GM21576 (cell line): ENCODE results near the gene BRSK2.
"Not testable (repeated sequence)": the region's sequence is repeated elsewhere in the genome, so short reads cannot be mapped to it uniquely, and the experiment has no call there.

Experiments
- ATAC-seq: cut with Tn5 transposase; IDR thresholded peaks from one replicate; pipeline ENCODE4 v1.9.1; 2021; ENCODE audit warnings: mild to moderate bottlenecking, moderate library complexity; ENCODE audit not compliant: unreplicated experiment

BRSK2 gene

DNA sequence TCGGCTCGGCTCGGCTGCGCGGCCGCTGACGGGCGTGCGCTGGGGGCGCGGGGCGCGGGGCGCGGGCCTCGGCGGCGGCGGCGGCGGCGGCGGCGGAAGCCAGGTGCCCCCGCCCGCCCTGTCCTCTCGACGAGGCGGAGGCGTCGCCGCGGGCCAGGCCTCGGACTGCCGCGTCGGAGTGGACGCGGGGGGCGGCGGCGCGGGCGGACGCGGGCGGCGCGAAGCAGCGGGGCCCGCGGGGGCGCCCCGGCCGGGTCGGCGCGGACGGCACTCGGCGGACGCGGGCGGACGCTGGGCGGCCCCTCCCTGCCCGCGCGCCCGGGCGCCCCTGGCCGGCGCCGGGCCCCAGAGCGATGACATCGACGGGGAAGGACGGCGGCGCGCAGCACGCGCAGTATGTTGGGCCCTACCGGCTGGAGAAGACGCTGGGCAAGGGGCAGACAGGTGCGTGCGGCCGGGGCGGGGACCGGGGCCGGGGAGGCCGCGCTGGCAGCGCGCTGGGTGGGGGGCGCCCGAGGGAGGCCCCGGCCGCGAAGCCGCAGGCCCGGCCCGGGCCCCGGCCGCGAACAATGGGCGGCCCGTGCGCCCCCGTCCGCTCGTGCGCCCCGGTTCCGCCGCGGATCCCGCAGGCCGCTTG, at the start of gene BRSK2:
TSS of gene BRSK2 (plus strand) at position 3 of the 637 bp plus-strand sequence. CDS start at position 354, 351 bp downstream.
- no peak for ATAC-seq

DNA sequence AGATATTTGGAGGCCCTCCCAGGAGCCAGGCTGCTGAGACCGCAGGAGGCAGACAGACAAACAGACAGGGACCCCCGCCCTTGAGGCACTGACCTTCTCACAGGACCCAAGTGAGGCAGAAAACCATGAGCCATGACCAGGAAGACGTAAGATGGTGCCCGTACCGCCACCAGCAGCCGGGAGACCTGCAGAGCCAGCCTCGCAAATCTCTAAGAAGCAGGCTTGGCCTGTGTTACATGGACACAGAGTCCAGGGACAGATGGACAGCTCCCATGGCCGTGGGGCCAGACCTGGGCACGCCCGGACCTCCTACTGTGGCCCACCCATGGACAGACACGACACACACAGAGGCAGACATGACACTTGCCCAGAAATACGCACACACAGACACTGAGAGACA, 49.6 kb upstream of the BRSK2 start:
- no peak for ATAC-seq

DNA sequence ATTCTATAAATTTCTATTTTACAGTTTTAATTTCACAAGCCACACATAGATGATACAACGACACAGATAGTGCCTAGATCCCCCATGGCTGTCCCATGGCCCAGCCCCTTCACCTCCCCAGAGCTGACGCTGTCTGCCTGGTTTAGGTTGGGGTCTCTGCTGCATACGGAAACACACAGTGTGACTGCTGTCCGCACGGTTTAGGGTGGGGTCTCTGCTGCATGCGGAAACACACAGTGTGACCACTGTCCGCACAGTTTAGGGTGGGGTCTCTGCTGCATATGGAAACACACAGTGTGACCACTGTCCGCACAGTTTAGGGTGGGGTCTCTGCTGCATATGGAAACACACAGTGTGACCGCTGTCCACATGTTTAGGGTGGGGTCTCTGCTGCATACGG, 48.5 kb upstream of the BRSK2 start:
- not testable (repeated sequence) for ATAC-seq

DNA sequence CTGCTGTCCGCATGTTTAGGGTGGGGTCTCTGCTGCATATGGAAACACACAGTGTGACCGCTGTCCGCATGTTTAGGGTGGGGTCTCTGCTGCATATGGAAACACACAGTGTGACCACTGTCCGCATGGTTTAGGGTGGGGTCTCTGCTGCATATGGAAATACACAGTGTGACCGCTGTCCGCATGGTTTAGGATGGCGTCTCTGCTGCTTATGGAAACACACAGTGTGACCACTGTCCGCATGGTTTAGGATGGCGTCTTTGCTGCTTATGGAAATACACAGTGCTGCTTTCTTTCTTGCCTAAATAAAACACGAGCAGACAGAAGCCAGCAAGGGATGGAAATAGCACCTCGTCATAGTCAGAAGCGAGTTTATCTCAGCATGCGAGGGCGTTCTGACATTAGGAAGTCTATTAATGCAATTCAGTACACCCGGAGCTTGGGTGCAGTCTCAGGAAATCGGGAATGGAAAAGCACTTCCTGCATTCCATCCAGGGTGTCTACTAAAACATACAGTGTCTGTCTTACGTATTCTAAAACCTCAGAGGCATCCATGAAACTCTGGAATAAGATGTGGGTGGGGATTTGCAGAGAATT, 47.7 kb upstream of the BRSK2 start:
- ATAC-seq: no peak

DNA sequence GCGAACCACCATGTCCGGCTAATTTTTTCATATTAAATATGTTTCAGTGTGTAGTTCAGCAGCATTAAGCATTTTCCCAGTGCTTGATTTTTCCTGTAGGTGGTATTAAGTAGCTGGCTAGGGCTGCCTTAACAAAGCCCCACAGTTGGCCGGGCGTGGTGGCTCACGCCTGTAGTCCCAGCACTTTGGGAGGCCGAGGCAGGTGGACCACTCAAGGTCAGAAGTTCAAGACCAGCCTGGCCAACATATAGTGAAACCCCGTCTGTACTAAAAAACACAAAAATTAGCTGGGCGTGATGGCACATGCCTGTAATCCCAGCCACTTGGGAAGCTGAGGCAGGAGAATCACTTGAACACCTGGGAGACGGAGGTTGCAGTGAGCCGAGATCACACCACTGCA, 46.8 kb upstream of the BRSK2 start:
- ATAC-seq: no peak

DNA sequence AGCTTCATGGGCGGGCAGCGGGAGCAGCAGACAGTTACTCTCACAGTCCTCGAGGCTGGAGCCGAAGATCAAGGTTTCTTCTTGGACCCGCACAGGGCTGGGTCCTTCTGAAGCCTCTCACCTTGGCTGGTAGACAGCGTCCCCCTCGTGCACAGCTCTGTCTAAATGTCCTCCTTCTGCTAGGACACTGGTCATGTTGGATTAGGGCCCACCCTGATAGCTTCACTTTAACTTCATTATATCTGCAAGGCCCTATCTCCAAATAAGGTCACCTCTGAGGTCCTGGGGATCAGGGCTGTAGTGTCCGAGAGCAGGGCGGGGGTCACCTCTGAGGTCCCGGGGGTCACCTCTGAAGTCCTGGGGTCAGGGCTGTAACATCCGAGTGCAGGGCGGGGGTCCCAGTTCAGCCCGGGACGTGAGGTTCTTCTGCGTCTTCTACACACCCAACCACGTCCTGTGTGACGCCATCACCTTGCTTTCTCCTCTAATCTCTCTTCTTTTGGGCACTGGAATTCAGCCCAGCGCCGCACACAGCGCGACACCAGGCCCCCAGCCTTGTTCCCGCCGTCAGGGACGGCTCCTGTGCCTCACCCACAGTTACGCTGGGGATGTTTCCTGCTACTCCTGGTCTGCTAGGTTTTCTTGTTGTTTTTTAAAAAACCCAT, 46.2 kb upstream of the BRSK2 start:
- ATAC-seq: no peak

DNA sequence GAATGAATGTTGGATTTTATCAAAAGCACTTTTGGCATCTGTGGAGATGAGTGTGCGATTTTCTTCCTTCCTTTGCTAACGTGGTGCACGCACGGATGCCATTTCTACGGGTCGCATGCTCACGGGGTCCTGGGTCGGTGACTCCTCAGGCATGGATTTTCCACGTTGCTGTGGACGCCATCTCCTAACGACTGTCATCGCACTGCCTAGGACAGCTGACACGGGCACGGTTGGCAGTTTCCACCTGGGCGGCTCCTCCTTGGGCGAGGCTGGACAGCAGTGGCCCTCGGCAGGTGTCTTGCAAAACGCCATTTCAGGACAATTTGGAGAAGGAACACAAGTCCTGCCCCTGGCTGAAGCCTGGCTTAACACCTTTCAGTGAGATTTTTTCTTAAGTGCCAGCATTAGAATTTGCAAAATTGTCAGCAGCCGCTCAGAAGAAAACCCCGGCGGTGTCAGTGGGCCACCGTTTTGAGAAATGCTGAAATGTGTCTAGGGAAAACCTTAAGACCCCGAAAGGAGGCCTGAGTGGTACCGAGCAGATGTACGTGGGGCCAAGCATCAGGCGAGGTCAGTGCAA, 45.6 kb upstream of the BRSK2 start:
- ATAC-seq: no peak

DNA sequence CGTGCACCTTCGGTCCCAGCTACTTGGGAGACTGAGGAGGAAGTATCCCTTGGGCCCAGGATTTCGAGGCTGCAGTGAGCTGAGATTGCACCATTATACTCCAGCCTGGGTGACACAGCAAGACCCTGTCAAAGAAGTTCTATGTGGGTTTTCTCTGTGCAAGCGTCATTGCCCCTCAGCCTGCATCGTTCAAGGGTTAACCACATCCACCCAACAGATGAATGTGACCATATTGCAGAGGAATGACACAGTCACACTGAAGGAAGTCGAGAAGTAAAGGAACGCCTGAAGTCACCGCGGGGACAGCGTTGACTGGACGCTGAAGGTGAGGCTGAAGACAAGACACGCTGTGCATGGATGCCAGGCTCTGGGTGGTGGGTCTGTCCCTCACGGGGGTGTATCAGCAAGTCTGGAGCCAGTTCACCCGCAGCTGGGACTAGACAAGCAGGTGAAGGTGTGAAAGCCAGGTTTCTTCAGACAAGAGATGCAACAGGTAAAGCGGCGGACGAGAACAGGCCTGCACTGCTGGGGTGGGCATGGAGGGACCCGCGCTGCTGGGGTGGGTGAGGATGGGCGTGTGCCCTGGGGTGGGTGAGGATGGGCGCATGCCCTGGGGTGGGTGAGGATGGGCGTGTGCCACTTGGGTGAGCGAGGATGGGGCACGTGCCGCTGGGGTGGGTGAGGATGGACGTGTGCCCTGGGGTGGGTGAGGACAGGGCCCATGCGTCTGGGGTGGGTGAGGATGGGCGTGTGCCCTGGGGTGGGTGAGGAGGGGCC, 43.8 kb upstream of the BRSK2 start:
- no peak for ATAC-seq

DNA sequence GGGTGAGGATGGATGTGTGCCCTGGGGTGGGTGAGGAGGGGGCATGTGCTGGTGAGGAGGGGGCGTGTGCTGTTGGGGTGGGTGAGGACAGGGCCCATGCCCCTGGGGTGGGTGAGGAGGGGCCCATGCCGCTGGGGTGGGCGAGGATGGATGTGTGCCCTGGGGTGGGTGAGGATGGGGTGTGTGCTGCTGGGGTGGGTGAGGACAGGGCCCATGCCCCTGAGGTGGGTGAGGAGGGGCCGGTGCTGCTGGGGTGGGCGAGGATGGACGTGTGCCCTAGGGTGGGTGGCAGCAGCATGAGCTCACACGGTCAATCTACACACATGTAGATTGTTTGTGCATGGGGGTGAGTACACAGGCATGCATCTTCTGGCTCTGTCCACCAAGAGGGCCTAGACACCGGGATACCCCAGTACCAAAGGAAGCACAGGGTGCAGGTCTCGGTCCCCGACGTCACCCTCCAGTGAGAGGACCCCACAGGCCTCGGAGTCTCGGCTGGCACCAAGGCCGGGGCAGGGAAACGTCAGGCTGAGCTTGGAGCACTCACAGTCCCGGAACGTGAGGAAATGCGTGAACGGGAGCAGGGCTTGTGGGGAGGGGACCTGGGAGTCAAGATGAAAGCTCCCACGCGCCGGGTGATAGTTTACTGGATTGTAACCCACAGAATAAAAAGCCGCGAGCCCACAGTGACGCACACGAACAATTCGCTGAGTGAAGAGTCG, 42.9 kb upstream of the BRSK2 start:
- ATAC-seq: no peak

DNA sequence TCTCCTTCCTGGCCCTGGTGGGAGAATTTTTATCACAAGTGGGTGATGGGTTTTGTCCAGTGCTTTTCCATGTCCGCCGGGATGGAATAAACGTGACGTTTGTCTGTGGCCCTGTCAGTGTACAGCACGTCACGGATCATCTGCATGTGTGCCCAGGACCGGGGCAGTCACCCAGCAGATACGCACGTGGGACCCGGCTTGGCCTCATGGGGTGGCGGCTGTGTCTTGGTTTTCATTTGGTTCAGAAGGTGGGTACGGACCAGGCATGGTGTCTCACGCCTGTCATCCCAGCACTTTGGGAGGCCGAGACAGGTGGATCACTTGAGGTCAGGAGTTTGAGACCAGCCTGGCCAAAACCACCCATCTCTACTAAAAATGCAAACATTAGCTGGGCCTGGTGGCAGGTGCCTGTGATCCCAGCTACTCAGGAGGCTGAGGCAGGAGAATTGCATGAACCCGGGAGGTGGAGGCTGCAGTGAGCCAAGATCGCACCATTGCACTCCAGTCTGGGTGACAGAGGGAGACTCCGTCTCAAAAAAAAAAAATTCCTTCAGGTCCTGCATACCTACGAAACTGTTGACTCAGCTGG, 42.2 kb upstream of the BRSK2 start:
- ATAC-seq: not testable (repeated sequence)

DNA sequence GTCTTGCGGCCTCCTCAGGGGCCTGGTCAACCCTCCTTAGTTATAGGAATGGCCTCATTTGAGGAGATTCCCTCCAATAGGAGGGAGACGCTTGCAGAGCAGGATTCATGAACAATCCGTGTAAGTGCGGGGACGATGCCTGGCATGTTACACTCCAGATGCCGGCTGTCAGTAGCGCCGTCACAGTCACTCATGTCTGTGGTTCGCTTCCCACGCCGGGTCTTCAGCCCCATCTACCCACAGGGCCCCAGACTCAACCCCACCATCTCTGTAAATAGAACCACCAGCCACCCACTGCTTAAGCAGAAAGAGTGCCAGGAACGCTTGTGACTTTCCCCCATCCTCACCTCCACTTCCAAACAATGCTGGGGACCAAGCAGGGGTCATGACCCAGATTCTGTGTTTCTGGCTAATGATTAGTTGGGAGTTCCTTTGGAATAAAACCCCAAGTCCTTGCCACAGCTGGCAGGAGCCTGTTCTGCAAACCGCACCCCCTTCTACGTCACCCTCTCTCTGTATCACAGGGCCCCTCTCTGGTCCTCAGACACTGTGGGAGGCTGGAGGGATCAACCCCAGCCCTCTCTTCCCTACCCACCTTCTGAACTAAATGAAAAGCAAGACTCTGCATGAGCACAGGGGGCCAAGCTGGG, 41.5 kb upstream of the BRSK2 start:
- ATAC-seq: no peak

DNA sequence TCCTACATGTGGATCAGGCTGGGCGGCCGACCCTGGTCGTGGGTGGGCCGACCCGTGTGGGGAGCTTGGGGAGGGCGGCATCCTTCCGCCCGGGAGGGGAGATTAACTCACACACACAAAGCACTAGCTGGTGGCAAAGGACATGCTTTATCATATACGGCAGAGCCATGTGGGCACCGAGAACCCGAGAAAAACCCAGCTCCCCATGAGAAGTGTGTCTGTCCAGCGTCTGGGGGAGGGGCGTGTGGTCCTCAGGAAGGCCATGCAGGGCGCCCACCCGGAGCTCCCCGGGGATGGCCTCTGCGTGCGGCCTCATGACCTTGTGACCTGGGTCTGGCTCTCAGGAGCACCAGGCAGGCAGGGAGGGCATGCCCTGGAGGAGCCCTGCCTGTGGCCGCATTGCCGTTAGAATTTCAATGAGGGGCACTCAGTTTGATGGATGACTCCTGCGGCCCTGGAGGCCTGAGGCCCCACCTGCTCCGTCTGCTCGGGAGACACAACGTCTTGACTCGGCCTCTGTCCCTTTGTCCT, 40.9 kb upstream of the BRSK2 start:
- no peak for ATAC-seq

DNA sequence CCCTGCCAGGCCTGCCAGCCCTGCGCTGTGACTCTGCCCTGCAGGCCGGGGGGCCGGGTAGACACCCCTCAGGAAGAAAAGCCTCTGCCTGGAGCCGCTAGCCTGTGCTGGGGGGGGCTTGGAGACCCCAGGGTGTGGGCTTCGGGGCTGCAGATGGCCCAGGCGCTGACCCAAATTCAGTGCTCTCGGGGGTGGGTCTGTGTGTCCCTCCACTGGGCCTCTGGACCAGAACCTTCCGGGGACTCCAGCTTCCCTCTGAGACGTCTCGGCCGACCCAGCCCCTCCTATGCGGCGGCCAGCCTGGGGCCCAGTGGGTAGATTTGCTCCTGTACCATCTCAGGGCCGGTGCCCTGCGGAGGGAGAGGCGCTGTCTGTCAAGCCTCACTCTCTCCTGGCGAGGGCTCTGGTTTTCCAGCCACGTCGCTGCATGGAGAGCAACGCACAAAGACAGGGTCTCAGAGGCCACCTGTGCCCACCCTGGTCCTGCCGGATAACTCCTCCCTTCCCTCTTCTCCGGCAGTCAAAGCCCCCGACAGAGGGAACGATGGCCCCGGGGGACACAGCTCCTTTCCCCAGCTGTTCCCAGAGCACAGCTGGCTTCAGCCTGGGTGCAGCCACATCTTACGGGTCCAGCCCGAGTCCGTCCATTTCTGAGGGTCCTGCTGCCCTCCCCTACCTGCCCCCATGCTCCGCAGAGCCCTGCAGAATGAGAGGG, 40.2 kb upstream of the BRSK2 start:
- ATAC-seq: no peak

DNA sequence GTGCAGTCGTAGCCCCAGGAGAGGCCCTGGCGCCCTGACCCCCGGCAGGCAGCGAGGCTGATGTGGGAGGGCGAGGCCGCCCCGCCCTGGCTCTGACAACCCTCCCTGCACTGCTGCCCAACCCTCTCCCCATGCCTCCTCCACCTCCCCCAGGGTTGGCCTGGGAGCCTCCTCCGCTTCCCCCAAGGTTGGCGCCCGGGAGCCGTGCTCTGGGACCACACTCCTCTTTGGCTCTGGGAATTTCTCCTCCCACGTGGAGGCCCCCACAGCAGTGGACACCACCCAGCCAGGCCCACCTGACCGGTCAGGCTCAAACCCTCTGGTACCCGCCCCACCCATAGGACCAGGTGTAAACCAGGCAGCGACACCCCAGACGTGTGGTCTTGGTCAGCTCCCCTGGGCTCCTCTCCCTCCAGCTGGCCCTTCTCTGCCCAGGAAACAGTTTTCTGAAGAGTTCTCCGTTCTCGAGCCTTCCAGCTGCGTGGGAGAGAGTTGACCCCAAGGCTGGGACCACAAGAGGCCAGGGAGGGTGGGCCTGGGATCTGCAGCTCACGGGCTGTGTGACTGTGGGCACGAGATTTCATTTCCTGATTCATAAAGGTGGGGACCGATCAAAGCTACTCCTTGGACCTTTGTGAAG, 39.5 kb upstream of the BRSK2 start:
- no peak for ATAC-seq

DNA sequence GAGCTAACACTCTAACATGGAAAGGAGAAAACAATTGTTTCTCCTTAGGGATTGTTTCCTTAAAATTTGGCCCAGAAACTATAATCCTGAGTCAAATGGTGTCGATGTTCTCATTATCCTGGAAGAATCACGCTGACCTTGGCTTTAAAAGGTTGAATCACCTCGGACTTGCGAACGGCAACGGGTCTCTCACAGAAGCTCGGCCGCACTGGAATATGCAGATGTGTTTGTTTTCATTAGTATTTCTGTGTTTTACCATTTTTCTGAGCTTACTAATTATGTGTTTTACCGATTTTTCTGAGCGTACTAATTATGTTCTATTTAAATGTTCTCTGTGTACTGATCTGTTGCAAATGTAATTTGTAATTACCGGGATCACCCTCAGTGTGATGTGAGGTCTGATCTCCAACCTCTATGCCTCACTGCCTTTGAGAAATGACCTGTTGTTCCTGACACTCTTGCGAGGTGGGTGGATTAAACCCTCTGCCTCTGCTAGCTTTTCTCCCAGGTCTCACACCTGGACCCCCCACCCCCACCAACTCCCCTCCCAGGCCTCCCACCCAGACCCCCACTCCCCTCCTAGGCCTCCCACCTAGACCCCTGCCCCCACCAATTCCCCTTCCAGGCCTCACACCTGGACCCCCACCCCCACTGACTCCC, 38.3 kb upstream of the BRSK2 start:
- ATAC-seq: no peak

DNA sequence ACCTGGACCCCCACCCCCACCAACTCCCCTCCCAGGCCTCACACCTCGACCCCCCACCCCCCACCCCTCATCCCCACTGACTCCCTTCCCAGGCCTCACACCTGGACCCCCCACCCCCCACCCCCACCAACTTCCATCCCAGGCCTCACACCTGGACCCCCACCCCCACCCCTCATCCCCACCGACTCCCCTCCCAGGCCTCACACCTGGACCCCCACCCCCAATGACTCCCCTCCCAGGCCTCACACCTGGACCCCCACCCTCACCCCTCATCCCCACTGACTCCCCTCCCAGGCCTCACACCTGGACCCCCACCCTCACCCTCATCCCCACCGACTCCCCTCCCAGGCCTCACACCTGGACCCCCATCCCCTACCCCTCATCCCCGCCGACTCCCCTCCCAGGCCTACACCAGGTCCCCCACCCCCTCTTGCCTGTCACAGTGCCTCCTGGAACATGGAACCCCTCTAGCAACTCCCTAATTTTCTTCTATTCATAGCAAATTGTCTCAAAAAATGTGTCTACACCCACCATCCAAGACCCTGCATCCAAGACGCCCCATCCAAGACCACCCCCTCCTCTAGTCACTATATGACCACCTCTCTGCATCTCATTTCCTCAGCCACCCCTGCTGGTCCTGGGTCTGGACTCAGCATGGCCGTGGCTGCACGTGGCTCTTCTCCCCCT, 36.9 kb upstream of the BRSK2 start:
- no peak for ATAC-seq

DNA sequence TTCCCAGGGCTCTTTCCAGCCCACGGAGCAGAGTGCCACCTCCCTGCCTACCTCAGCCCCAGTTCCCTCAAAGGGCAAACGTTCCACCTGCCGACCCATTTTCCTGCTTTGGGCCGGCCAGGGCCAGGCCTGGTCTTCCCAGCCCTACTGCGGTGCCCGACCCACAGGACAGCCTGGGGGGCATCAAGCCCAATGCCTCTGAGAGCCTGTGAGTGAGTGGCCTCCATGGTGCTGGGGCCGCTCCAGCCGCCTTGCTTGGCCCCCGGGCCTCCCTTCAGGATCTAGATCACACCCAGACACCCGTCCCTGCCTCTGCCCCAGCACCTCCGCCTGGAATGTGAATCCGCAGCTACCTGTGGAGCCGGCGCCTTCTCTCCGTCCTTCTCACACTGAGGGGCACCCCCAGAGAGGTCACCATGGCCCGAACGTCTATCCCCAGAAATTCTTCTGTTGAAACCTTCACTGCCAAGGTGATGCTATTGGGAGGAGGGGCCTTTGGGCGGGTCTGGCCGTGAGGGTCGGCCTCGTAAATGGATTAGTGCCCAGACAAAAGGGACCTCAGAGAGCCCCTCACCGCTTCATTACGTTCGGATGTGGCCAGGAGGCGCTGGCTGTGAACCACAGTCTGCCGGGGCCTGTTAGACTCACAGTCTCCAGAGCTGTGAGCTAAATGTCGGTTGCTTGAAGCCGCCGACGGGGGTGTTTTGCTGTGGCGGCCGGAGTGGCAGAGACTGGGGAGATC, 36.2 kb upstream of the BRSK2 start:
- no peak for ATAC-seq
